Sigmoid colon (tissue), 4 donors: ENCODE results near the gene STK39.

ENCODE experiments used
- EP300 ChIP-seq, 4 donors: sonication (generic); formaldehyde crosslinking; IDR thresholded peaks; one replicate each; pipeline ENCODE4 v1.6.1; 2017; ENCODE audit warnings: antibody characterized with exemption in 4 of 4
- TF ChIP-seq, protein P1 (sequence below), 4 experiments: fragments of 450-650 bp in 3 of 4; fragments of 200-600 bp in 1 of 4; IDR thresholded peaks; one replicate each; pipeline ENCODE4 v1.5.1; 2016 to 2019; ENCODE audit warnings: antibody characterized with exemption in 4 of 4, mild to moderate bottlenecking in 3 of 4, moderate library complexity in 2 of 4

DNA sequence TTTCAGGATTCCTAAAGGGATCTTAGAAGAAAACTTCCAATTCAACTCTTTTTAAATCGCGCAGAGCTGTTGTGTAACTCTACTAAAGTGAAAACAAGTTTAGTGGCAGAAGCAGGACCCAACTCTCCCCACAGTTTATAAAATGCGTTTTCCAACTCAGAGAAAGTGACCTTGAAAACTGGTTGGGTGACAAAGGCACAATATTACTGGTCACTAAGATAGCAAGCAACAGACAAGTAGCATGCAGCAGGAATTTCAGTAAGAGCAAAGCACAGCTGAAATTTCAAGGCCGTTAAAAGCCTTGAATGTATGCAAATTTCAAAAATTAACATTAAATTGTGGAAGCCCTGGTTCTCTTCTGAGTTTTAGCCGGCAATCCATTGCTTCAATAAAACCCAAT lies 66.9 kb downstream of the STK39 start:
- TF ChIP-seq, protein P1, sequence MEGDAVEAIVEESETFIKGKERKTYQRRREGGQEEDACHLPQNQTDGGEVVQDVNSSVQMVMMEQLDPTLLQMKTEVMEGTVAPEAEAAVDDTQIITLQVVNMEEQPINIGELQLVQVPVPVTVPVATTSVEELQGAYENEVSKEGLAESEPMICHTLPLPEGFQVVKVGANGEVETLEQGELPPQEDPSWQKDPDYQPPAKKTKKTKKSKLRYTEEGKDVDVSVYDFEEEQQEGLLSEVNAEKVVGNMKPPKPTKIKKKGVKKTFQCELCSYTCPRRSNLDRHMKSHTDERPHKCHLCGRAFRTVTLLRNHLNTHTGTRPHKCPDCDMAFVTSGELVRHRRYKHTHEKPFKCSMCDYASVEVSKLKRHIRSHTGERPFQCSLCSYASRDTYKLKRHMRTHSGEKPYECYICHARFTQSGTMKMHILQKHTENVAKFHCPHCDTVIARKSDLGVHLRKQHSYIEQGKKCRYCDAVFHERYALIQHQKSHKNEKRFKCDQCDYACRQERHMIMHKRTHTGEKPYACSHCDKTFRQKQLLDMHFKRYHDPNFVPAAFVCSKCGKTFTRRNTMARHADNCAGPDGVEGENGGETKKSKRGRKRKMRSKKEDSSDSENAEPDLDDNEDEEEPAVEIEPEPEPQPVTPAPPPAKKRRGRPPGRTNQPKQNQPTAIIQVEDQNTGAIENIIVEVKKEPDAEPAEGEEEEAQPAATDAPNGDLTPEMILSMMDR (IDR thresholded peaks at IDR 0.05): no peak
- TF ChIP-seq EP300 (IDR thresholded peaks at IDR 0.05): no peak
